Measurements from ENCODE around the gene NECAB2.

GRCh38 chr16:83996481-83997252 lies 28.6 kb downstream of the NECAB2 start:
- TF ChIP-seq, protein P1, sequence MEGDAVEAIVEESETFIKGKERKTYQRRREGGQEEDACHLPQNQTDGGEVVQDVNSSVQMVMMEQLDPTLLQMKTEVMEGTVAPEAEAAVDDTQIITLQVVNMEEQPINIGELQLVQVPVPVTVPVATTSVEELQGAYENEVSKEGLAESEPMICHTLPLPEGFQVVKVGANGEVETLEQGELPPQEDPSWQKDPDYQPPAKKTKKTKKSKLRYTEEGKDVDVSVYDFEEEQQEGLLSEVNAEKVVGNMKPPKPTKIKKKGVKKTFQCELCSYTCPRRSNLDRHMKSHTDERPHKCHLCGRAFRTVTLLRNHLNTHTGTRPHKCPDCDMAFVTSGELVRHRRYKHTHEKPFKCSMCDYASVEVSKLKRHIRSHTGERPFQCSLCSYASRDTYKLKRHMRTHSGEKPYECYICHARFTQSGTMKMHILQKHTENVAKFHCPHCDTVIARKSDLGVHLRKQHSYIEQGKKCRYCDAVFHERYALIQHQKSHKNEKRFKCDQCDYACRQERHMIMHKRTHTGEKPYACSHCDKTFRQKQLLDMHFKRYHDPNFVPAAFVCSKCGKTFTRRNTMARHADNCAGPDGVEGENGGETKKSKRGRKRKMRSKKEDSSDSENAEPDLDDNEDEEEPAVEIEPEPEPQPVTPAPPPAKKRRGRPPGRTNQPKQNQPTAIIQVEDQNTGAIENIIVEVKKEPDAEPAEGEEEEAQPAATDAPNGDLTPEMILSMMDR (IDR thresholded peaks at IDR 0.05), result no peak
- no peak for TF ChIP-seq POLR2A (IDR thresholded peaks at IDR 0.05)
